ENCODE data around the gene ANKRD9.

Gene ANKRD9

GRCh38 chr14:102512793-102513300 is 3.3 kb upstream of the ANKRD9 start:
- no peak for DNase-seq (ENCODE audit: low read depth)

DNA sequence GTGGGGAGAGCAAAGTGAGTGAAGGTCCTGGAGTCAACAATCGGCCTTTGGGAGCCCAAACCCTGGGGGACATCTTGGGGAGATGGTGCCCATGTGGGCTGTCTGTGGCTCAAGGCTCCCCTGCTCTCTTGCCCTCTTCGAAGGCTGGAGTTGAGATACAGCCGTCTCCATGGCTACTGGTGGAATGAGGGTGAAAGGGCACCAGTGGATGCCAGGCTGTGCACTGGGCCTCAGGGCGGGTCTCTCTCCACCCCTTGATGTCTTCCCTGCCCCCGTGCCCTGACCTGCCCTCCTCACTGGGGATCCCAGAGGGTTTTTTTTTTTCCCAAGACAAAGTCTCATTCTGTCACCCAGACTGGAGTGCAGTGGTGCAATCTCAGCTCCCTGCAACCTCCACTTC is 2.0 kb upstream of the ANKRD9 start:
- DNase-seq (ENCODE audit: low read depth), result no peak

DNA sequence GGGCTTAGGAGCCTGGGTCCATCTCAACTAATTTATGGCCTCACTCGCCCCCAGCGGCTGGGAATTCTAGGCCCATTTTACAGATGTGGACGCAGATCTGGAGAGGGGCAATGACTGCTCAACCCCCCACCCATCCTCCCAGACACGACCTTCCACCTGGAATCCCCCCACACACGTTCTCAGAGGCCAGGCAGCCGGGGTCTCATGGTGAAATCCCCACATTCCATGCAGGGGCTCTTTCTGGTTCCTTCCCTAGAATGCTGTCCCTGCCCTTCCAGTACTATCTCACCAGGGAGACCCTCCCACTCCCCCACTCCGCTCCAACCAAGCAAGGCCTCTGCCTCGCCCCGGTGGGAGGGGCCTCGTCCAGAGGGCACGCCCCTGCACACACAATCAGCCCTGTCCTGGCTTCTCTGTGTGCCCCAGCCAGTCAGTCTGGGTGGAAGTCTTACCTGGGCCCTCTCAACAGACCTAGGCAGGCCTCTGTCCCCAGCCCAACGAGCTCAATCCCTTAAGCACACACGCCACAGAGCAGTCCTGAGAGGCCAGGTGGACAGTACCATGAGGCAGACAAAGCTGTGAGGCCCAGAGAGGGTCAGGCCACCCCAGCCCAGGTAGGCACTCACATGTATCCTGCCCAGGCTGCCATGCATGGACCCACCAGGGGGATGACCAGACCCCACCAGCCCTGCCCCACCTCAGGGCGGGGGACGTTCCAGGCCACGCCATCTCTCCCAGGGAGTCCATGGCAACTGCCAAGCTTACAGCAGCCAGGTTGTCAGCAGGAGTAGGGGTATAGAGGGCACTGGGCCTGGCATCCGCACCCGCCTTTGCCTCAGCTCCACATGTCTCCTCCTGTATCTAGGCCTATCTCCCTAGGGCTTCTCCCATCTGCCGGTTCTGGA is 1.3 kb upstream of the ANKRD9 start:
- no peak for DNase-seq (ENCODE audit: low read depth)

DNA sequence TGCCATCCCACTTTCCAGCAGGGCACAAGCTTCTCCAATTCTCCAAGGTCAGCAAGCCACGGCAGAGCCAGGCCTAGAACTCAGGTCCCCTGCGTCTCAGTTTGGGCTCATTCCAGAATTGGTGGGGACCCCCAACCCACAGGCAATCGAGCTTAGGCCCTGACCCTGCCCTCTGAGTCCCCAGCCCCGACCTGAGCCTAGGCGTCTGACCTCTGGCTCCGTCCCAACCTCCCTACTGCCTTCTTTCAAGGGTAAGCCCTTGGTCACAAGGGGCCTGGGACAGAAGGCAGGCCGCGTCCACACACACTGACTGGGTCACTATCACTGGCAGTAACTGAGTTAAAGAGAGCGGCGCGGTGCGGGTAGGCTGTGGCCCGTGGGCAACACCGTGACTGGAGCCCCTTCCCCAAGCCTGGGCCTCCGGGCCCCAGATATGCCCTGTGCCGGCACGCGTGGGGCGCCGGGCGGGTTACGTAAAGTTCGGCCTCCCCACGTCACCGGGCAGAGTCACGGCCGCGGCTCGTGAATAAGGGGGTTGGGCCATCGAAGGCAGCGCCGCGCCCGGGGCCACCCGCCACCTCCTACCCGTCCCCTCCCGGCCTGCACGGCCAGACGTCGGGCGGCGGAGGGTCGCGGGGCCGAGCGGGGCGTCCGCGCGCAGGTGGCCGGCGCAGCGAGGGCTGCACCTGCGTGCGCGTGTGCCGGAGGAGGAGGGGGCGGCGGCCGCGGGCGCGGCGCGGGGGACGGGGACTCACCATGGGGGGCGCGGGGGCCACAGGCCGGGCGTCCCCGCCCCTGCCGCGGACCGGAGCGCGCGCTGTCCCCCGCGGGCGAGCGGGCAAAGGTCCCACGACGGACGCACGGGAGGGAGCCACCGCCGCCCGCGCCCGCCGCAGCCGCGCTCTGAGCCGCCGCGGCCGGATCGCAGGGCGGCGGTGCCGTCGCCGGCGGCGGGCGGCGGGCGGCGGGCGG is 516 bp downstream of the ANKRD9 start:
- peak; percentile 27 for DNase-seq (ENCODE audit: low read depth)

- no peak for DNase-seq (ENCODE audit: low read depth)
Observed at GRCh38 chr14:102508410-102508773, 1.2 kb downstream of the ANKRD9 start.

DNA sequence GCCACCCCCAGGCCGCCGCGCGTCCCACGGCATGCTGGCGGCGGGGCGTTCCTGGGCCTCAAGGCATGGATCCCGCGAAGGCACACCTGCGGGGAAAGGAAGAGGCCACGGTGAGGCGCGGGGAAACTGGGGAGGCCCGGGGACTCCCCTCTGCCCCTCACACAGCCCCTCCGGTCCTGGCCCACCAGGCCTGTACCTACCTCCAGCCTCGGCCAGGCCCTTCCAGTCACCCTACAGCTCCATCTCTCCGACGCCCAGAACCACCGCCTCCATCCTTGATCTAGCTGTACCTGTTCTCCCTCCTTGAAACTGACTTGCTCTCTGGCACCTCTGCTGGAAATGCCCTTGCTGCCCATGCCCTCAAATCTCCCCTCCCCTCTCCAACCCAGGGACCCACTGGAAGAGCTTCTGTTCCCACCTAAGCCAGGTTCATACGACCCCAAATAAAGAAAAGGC is 1.7 kb downstream of the ANKRD9 start:
- DNase-seq (ENCODE audit: low read depth), result no peak

DNA sequence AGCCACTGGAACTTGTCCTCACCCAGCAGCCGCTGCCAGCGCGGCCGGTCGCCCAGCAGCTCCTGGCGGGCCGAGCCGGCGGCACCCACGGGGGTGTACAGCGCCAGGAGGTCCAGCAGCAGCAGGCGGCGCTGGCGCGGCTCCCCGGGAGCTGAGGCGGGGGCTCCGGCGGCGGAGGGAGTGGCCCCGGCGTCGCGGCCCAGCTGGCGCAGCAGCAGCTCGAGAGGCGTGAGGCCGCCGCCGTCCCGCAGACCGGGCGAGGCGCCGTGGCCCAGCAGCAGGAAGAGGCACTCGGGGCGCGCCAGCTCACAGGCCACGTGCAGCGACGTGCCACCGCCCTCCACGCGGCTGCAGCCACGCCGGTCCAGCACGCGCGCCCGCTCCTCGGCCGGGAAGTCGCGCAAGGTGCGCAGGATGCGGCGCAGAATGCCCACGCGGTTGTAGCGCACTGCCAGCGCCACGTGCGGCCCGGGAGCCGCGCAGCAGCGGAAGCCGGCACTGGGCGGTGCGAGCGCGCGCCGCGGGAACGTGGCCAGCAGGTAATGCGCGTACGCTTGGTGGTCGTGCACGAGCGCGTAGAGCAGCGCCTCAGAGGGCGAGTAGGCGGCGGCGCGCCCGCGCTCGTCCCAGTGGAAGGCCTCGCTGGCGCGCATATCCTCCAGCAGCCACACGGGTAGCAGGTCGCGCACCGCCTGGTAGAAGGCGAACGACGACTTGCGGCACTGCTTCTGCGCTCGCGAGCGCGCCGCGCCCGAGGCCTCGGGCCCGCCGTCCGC is 2.3 kb downstream of the ANKRD9 start:
- no peak for DNase-seq (ENCODE audit: low read depth)

GRCh38 chr14:102506626-102506925 is 3.0 kb downstream of the ANKRD9 start:
- no peak for DNase-seq (ENCODE audit: low read depth)

DNA sequence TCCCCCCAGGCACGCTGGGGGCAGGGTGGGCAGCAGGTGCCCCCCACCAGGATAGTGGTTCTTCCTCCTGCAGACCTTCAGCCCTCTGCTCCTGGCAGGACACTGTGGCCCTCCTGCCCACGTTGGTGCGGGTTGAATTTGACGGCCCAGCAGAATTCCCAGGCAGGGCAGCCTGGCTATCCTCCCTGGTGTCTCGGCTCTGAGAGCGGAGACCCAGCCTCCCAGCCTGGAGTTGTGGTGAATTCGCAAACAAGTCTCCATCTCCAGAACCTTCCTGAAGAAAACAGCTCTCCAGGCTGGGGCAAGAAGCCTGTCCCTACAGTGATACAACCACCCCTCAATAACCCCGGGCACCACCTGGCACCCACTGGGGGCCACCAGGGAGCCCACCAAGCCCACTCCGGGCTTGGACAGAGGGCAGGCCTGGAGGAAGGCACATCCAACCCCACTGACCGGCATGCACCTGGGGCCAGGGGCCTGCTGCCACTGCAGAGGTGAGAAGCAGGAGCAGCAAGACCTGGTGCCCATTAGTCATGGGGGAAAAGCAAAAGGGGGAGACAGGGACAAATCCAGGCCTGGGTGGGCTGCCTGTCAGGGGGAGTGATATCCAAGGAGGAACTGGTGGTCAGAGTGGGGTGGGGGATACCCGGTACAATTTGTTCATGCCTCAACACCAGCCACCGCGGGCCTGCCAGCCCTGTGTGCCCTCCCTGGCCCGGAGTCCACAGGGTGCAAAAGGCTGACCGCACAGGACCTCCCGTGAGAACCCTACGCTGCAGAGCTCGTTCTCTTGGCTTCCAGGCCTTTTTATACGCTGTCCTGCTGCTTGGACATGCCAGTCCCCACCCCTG is 3.6 kb downstream of the ANKRD9 start:
- no peak for DNase-seq (ENCODE audit: low read depth)

GRCh38 chr14:102505000-102505619 is 4.5 kb downstream of the ANKRD9 start:
- DNase-seq (ENCODE audit: low read depth), result no peak

DNA sequence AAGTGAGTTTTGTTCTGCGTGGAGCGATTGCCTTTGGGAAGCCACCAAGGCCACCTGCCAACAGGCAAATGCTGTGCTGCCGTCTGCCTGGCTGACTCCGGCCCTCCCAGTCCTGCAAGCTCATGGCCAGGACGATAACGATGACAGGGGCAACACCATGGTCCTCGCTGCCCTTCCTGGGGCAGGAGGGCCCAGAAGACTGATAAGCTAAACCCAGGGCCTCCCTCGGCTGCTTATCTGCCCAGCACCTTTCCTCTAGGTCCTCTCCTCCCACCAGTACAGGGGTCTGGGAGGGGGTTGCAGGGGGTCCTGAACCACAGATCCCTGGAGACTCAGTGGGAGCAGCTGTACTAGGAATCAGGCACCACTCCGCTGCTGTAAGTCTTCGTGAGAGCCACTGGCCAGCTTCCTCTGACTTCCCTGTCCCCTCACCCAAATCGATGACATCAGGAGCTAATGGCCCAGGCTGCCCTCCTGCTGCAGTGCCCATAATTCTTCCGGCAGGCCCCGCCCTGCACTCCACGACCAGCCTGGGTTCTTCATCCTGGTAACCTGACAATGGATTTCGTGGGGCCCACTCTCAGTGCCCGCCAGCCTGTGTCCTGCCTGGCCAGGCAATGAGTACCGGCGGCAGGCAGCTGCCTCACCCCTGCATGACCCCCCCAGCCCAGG is 5.1 kb downstream of the ANKRD9 start:
- no peak for DNase-seq (ENCODE audit: low read depth)

DNA sequence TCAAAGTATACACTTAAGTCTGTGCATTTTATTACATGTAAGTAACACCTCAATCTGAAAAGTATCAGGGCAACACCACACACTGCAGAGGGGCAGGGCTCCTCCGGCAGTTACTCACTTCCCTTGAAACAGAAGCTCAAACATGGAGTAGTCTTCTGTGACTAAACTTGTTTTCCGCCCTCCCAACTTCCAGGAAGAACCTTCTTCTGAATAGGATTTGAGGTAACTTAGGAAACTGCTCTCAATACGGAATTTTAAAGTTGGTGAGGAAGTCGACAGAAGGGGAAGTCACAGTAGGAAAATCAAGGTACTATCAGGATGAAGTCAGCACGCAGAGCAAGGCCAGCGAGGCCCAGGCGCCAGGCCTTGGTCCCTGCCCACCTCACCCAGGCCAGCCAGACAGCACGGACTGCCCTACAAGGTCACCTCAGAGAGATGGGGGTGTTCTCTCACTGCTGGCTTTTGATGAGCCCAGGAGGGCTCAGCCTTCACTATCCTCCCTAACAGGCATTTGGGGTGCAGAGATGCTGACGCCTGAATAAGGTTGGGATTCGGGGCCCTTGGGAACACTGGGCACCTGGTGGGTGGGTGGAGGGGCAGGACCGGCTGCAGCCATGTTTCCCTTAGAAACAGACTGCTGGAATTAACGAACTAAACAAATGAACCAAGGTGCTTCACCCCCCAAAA is 5.8 kb downstream of the ANKRD9 start:
- no peak for DNase-seq (ENCODE audit: low read depth)

- no peak for DNase-seq (ENCODE audit: low read depth)
Observed at GRCh38 chr14:102502571-102502970, 7.0 kb downstream of the ANKRD9 start.

- no peak for DNase-seq (ENCODE audit: low read depth)
Observed at GRCh38 chr14:102501751-102502315, 7.7 kb downstream of the ANKRD9 start.

DNA sequence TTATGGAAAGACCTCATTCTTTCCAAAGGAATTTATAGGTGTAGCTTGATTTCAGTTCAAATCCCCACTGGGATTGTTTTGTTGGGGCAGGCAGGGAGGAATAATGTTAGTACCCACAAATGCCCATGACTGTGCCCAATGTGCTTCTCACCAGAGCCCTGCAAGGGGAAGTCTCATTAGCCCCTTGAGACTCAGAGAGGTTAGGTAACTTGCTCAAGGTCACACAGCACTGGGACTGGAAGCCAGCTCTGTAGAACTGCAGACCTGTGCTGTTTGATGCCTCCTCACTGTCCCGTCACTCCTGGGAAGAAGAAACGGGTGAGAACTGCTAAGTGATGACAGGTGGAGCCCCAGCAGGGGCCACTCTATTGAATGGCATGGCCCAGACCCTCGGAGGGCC is 8.9 kb downstream of the ANKRD9 start:
- no peak for DNase-seq (ENCODE audit: low read depth)

GRCh38 chr14:102500158-102500662 is 9.4 kb downstream of the ANKRD9 start:
- peak; percentile 77 for DNase-seq (ENCODE audit: low read depth)

- no peak for DNase-seq (ENCODE audit: low read depth)
Observed at GRCh38 chr14:102499401-102500157, 10.0 kb downstream of the ANKRD9 start.

- DNase-seq (ENCODE audit: low read depth), result no peak
Observed at GRCh38 chr14:102498678-102499265, 10.8 kb downstream of the ANKRD9 start.

All from iris pigment epithelial cell (primary cell).